K562 (cell line): ENCODE data around the gene LIX1L. TPM values are rescaled to one million over a fixed set of nuclear protein-coding genes. Genes with fewer than 3 reads are reported as not detected.

Experiments
- CHD1 ChIP-seq: fragments of 200-600 bp; sonication (generic); IDR thresholded peaks from one replicate; pipeline ENCODE4 v1.6.1; 2012; ENCODE audit warnings: mild to moderate bottlenecking, moderate library complexity, low read length, inconsistent platforms
- FOXP4 ChIP-seq: sonication (generic); formaldehyde crosslinking; IDR thresholded peaks from 2 replicates; pipeline ENCODE4 v1.8.0; 2022; ENCODE audit warnings: mild to moderate bottlenecking, missing genetic modification reagents, borderline replicate concordance
- JUND ChIP-seq, 2 experiments: IDR thresholded peaks; 2 replicates in 1 of 2; 3 replicates in 1 of 2; pipeline ENCODE4 v1.6.1; 2011; ENCODE audit warnings: borderline replicate concordance in 2 of 2, low read depth in 2 of 2, low read length in 2 of 2, improper control_type of control experiment in 1 of 2, missing biosample characterization in 1 of 2, missing genetic modification characterization in 1 of 2, missing genetic modification reagents in 1 of 2
- NFYB ChIP-seq: IDR thresholded peaks from 2 replicates; pipeline ENCODE4 v1.6.1; 2011; ENCODE audit warnings: mild to moderate bottlenecking, moderate library complexity; ENCODE audit not compliant: insufficient read length; ENCODE audit errors: extremely low read depth
- RAD21 ChIP-seq, 2 experiments: fragments of 250-450 bp in 1 of 2; fragments of 450-650 bp in 1 of 2; sonication (Bioruptor Pico) in 1 of 2; formaldehyde crosslinking in 1 of 2; IDR thresholded peaks in 1 of 2; conservative IDR thresholded peaks in 1 of 2; 2 replicates each; pipeline versions ENCODE4 v1.4.0 to v1.8.0; 2020 to 2022; ENCODE audit warnings: mild to moderate bottlenecking in 2 of 2, moderate library complexity in 1 of 2
- REST ChIP-seq, 2 experiments: fragments of 450-650 bp; formaldehyde crosslinking in 1 of 2; IDR thresholded peaks; 2 replicates each; pipeline versions ENCODE4 v1.4.0 to v1.6.1; 2014 to 2020; ENCODE audit warnings: mild to moderate bottlenecking in 2 of 2, borderline replicate concordance in 1 of 2, low read depth in 1 of 2
- RNF2 ChIP-seq: sonication (generic); IDR thresholded peaks from 2 replicates; pipeline ENCODE4 v1.6.1; 2016
- polyA plus RNA-seq, 8 experiments: library from polyadenylated mRNA; depleted of rRNA in 4 of 8; stranded (reverse) in 5 of 8; unstranded in 3 of 8; fragments of >200 nt; fragmentation: Nextera tagmentation in 2 of 8; fragmentation: Illumina TruSeq in 1 of 8; extraction: Ambion mirVana in 2 of 8; extraction: Trizol in 1 of 8; gene quantifications; 2 replicates each; pipeline versions ENCODE4 v1.2.1 to v1.2.3, GENCODE V29; 2011 to 2014; ENCODE audit warnings: inconsistent platforms in 1 of 8, missing spikeins in 1 of 8
- total RNA-seq, 7 experiments: library from RNA; depleted of rRNA in 6 of 7; stranded (reverse); fragments of >200 nt in 6 of 7; fragmentation: Illumina TruSeq in 2 of 7; extraction: Trizol in 2 of 7; gene quantifications; 2 replicates each; pipeline versions ENCODE4 v1.2.1 to v1.2.3, GENCODE V29; 2011 to 2021; ENCODE audit warnings: low replicate concordance in 1 of 7
- TF ChIP-seq, protein P1 (sequence below): fragments of 250-450 bp; sonication (Bioruptor Pico); IDR thresholded peaks from 2 replicates; pipeline ENCODE4 v1.4.0; 2020; ENCODE audit warnings: mild to moderate bottlenecking

LIX1L gene
- total and polyA plus RNA-seq, 9 of the 15 experiments (the other 6 are each of a cell fraction or from before 2014, with no cell fraction given), result 4.6 to 26.5 (median 12.5) TPM

DNA sequence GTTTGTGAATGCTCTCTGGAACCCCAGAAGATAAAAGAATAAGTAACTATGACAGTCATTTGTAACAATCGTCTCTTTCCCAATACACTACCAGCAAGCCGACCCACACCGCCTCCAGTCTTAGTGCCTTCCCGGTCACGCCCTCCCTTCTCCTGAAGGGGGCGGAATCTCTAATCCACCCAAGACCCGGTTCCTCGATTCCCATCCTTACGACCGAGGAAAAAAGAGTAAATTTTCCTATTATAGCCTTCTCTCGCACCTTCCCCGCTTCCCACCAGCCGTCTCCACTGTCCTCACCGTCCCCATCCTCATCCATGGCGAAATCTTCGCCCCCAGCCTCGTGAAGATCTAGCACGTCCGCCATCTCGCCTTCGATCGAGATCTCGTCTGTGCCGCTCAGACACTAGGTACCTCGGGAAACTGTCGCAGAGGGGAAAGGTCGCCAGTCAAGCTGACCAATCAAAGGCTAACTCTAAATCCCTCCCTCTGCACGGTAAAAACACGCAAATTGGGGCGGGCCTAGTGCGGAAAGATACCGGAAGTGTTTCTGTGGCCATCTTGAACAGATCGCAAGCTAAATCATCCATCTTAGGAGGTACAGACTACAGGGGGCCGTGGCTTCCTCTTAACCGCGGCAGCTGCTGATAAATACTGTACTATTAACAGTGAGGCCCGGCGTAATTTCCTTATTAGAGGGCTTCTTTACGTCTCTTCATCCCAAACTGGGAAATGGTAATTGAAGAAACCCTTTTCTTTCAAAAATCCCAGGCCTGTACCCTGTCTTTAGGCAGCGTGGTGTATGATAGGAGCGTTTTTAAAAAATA is 30.5 kb downstream of the LIX1L start, which contains the start of gene RBM8A (continued):
- TF ChIP-seq REST (IDR thresholded peaks at IDR 0.05; ENCODE audit: borderline replicate concordance), result peak; percentile 35
- TF ChIP-seq REST (CRISPR knock-in tag; IDR thresholded peaks at IDR 0.05; ENCODE audit: low read depth), result no peak
- peak; percentile 22 to 39; a peak in 3 of 4 replicates for TF ChIP-seq RAD21 (CRISPR knock-in tag; conservative IDR thresholded peaks at IDR 0.05 in 1 of 2, IDR thresholded peaks at IDR 0.05 in 1 of 2)
- TF ChIP-seq CHD1, result peak; percentile 87
- TF ChIP-seq, protein P1, sequence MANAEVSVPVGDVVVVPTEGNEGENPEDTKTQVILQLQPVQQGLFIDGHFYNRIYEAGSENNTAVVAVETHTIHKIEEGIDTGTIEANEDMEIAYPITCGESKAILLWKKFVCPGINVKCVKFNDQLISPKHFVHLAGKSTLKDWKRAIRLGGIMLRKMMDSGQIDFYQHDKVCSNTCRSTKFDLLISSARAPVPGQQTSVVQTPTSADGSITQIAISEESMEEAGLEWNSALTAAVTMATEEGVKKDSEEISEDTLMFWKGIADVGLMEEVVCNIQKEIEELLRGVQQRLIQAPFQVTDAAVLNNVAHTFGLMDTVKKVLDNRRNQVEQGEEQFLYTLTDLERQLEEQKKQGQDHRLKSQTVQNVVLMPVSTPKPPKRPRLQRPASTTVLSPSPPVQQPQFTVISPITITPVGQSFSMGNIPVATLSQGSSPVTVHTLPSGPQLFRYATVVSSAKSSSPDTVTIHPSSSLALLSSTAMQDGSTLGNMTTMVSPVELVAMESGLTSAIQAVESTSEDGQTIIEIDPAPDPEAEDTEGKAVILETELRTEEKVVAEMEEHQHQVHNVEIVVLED (CRISPR knock-in tag), result 0 out of 2 replicates have a peak, but pooled peaks have one; percentile 17
- TF ChIP-seq JUND (IDR thresholded peaks at IDR 0.05; ENCODE audit: borderline replicate concordance, low read depth, low read length), result peak; percentile 26; the same call in 1 of the 2 replicates
- TF ChIP-seq JUND (tag; IDR thresholded peaks at IDR 0.05; ENCODE audit: borderline replicate concordance, low read depth, low read length), result peak; percentile 59; the same call in 2 of the 3 replicates
- peak; percentile 83; the same call in 1 of the 2 replicates for TF ChIP-seq RNF2
- no peak for TF ChIP-seq FOXP4 (CRISPR knock-in tag)
- TF ChIP-seq NFYB, result peak; percentile 49
